GM10266 (cell line): ENCODE results near the gene ISLR2.
A peak's percentile ranks its signal among the peaks of the same experiment; 100 is the strongest.

Experiments
- DNase-seq: peaks from one replicate; pipeline ENCODE4 v3.0.0; 2012; ENCODE audit errors: extremely low spot score
- CTCF ChIP-seq: IDR thresholded peaks from 2 replicates; pipeline ENCODE4 v1.5.1; 2012; ENCODE audit warnings: mild to moderate bottlenecking, low read depth; ENCODE audit not compliant: control insufficient read depth, insufficient read depth; ENCODE audit errors: missing control alignments

ISLR2 gene

GRCh38 chr15:74131628-74132413 lies 1.4 kb downstream of the ISLR2 start:
- DNase-seq = no peak
- TF ChIP-seq CTCF = no peak

DNA sequence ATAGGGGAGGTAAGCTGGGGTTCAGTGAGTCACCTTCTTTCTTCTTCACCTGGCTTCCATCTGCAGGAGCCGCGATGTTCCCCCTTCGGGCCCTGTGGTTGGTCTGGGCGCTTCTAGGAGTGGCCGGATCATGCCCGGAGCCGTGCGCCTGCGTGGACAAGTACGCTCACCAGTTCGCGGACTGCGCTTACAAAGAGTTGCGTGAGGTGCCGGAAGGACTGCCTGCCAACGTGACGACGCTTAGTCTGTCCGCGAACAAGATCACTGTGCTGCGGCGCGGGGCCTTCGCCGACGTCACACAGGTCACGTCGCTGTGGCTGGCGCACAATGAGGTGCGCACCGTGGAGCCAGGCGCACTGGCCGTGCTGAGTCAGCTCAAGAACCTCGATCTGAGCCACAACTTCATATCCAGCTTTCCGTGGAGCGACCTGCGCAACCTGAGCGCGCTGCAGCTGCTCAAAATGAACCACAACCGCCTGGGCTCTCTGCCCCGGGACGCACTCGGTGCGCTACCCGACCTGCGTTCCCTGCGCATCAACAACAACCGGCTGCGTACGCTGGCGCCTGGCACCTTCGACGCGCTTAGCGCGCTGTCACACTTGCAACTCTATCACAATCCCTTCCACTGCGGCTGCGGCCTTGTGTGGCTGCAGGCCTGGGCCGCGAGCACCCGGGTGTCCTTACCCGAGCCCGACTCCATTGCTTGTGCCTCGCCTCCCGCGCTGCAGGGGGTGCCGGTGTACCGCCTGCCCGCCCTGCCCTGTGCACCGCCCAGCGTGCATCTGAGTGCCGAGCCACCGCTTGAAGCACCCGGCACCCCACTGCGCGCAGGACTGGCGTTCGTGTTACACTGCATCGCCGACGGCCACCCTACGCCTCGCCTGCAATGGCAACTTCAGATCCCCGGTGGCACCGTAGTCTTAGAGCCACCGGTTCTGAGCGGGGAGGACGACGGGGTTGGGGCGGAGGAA lies 2.6 kb downstream of the ISLR2 start:
- peak; percentile 45 for DNase-seq

GRCh38 chr15:74133694-74134386 lies 3.5 kb downstream of the ISLR2 start:
- no peak for DNase-seq
- no peak for TF ChIP-seq CTCF

More for the DNA sequence above, 2.6 kb downstream of the ISLR2 start:
- peak; percentile 45 for TF ChIP-seq CTCF

DNA sequence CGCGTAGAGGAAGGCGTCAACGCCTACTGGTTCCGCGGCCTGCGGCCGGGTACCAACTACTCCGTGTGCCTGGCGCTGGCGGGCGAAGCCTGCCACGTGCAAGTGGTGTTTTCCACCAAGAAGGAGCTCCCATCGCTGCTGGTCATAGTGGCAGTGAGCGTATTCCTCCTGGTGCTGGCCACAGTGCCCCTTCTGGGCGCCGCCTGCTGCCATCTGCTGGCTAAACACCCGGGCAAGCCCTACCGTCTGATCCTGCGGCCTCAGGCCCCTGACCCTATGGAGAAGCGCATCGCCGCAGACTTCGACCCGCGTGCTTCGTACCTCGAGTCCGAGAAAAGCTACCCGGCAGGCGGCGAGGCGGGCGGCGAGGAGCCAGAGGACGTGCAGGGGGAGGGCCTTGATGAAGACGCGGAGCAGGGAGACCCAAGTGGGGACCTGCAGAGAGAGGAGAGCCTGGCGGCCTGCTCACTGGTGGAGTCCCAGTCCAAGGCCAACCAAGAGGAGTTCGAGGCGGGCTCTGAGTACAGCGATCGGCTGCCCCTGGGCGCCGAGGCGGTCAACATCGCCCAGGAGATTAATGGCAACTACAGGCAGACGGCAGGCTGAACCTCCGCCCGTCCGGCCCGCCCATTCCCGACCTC lies 4.1 kb downstream of the ISLR2 start:
- peak; percentile 64 for DNase-seq
- peak; percentile 50 for TF ChIP-seq CTCF

DNA sequence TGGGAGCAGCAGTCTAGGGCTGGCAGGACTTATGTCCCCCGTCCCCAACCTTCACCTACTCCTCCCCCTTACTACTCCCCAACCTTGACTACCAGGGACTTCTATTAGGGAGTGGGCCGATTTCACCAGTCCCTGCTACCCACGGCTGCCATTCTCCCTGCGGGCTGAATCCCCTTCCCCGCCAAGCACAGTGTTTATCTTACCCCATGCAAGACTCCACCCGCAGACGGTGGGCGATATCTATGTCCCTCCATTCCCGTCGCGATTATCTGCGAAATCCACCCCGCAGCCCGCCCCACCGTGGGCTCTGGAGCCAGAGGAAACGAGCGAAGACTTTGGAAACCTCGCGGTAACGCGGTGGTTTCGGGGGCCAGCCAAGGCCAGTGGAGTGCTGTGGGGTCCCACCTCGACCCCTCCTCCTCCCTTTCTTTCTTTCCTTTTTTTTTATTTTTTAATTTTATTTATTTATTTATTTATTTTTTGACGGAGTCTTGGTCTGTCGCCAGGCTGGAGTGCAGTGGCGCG lies 4.7 kb downstream of the ISLR2 start:
- TF ChIP-seq CTCF = no peak

DNA sequence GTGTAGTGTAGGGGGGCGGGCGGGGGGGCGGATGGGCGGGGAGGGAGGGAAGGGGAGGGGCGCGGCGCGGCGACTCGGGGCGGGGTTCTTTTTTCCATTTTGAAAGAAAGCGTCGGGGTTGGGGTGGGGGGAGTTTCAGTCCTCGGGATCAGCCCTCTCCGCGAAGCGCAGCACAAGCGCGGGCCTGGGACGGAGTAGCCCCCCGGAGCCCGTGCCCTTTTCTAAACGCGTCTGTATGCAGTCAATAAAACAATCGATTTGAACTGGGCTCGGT lies 6.1 kb downstream of the ISLR2 start:
- no peak for TF ChIP-seq CTCF
- DNase-seq = no peak

More for the DNA sequence above, 4.7 kb downstream of the ISLR2 start:
- DNase-seq = no peak
